MCF 10A (cell line): ENCODE results near the gene SP9. TPM values are rescaled to one million over a fixed set of nuclear protein-coding genes. Genes with fewer than 3 reads are reported as not detected.

Experiments
- BruUV-seq: library from RNA; stranded (reverse); fragments of 400-500 nt; replicated peaks from 2 replicates; lab custom pipeline; 2021; lab: Mats Ljungman, UMichigan
- CTCF ChIA-PET: fragments of 300-600 bp; sonication (Branson Sonifier 250); formaldehyde crosslinking; extraction: SDS; loops from one replicate; lab custom pipeline; 2021; ENCODE audit warnings: antibody characterized with exemption, inconsistent platforms; lab: Yijun Ruan, JAX
- POLR2A ChIA-PET: fragments of 300-600, 350-650 bp; sonication (Branson Sonifier 250); formaldehyde crosslinking; extraction: SDS; loops from one replicate; lab custom pipeline; 2020; ENCODE audit warnings: antibody characterized with exemption, inconsistent platforms; lab: Yijun Ruan, JAX
- DNase-seq: peaks from one replicate; pipeline ENCODE4 v3.0.0-alpha.2; 2018; ENCODE audit not compliant: unreplicated experiment
- H3K27ac Mint-ChIP-seq: one replicate; pipeline ENCODE4 v1.8.0; 2022; ENCODE audit warnings: mild to moderate bottlenecking, low read depth, mixed read lengths; ENCODE audit not compliant: unreplicated experiment
- H3K27me3 Mint-ChIP-seq: one replicate; pipeline ENCODE4 v1.8.0; 2022; ENCODE audit warnings: mixed read lengths; ENCODE audit not compliant: insufficient read depth, unreplicated experiment
- H3K36me3 Mint-ChIP-seq: one replicate; pipeline ENCODE4 v1.8.0; 2022; ENCODE audit warnings: mild to moderate bottlenecking, moderate library complexity, mixed read lengths; ENCODE audit not compliant: insufficient read depth, unreplicated experiment
- H3K4me1 Mint-ChIP-seq: one replicate; pipeline ENCODE4 v1.8.0; 2022; ENCODE audit warnings: mixed read lengths; ENCODE audit not compliant: insufficient read depth, unreplicated experiment
- H3K4me3 Mint-ChIP-seq: one replicate; pipeline ENCODE4 v1.8.0; 2022; ENCODE audit warnings: mild to moderate bottlenecking, moderate library complexity, mixed read lengths; ENCODE audit not compliant: unreplicated experiment
- H3K9me3 Mint-ChIP-seq: one replicate; pipeline ENCODE4 v1.8.0; 2022; ENCODE audit warnings: mixed read lengths; ENCODE audit not compliant: unreplicated experiment
- intact Hi-C: fragments of 100-400 bp; cut with micrococcal nuclease; formaldehyde crosslinking; loops from 2 replicates; pipeline ENCODE4 v1.14.1; 2022
- total RNA-seq: library from RNA; stranded (reverse); gene quantifications from 2 replicates; pipeline ENCODE4 v1.2.3, GENCODE V29; 2022
- TF ChIP-seq, protein P1 (sequence below): fragments of 200-600 bp; IDR thresholded peaks from one replicate; pipeline ENCODE4 v1.8.0; 2022; ENCODE audit warnings: antibody characterized with exemption, mild to moderate bottlenecking; ENCODE audit not compliant: unreplicated experiment

SP9 gene
- total RNA-seq, 1 experiment from 2014 or later = not detected

DNA sequence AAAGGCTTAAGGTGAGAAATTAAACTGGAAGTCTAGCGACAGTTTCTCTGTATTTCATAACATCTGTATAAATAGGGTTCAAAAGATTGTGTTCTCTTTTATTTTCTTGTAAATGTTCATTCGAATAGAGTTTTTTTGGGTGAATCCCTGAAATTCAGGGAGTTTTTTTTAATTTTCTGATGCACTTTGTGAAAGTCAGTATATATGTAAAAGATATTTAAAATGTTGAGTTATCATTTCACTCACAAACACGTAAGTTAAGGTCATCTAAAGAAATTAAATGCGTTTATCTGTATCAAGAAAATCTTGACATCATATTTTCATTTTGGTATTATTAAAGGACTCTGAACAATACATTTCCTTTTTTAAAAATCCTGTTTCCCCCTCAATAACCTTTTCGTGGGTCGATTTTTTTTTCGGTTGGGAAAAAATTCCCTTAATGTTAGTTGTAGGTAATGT lies 3.4 kb downstream of the SP9 start:
- TF ChIP-seq, protein P1, sequence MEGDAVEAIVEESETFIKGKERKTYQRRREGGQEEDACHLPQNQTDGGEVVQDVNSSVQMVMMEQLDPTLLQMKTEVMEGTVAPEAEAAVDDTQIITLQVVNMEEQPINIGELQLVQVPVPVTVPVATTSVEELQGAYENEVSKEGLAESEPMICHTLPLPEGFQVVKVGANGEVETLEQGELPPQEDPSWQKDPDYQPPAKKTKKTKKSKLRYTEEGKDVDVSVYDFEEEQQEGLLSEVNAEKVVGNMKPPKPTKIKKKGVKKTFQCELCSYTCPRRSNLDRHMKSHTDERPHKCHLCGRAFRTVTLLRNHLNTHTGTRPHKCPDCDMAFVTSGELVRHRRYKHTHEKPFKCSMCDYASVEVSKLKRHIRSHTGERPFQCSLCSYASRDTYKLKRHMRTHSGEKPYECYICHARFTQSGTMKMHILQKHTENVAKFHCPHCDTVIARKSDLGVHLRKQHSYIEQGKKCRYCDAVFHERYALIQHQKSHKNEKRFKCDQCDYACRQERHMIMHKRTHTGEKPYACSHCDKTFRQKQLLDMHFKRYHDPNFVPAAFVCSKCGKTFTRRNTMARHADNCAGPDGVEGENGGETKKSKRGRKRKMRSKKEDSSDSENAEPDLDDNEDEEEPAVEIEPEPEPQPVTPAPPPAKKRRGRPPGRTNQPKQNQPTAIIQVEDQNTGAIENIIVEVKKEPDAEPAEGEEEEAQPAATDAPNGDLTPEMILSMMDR = no peak
- no peaks in the 10 kb centered on the region for H3K27me3 Mint-ChIP-seq
- H3K27ac Mint-ChIP-seq = no peak overlapping the region
- intact Hi-C loops = no loop called here
- ChIA-PET POLR2A (interaction anchor here (0.6 to 1.1 kb wide), 2 partner anchors 103 to 157 kb away, joined by 3 read pairs; no protein-coding TSS in a partner anchor), CTCF (interaction anchor here (0.6 to 1.1 kb wide), 3 partner anchors 56 to 935 kb away, joined by 3 to 4 read pairs (median 3); no protein-coding TSS in a partner anchor)
- peak overlapping the region; percentile 73 for H3K4me3 Mint-ChIP-seq
- no peaks in the 10 kb centered on the region for H3K9me3 Mint-ChIP-seq
- H3K36me3 Mint-ChIP-seq = no peaks in the 10 kb centered on the region
- BruUV-seq = no TSS peak
- DNase-seq = no peak
- peaks cover 5% of the 10 kb centered on the region for H3K4me1 Mint-ChIP-seq

GRCh38 chr2:174338671-174339560 lies 4.2 kb downstream of the SP9 start:
- H3K4me3 Mint-ChIP-seq = no peak overlapping the region
- no peak overlapping the region for H3K27ac Mint-ChIP-seq
- no peak for DNase-seq
- H3K36me3 Mint-ChIP-seq = no peaks in the 10 kb centered on the region
- no TSS peak for BruUV-seq
- no peaks in the 10 kb centered on the region for H3K9me3 Mint-ChIP-seq
- ChIA-PET POLR2A (interaction anchor here (1.1 kb wide), 1 partner anchor 103 kb away, joined by 3 read pairs; no protein-coding TSS in a partner anchor), CTCF (interaction anchor here (0.6 kb wide), 1 partner anchor 327 kb away, joined by 3 read pairs; no protein-coding TSS in a partner anchor)
- intact Hi-C loops = no loop called here
- TF ChIP-seq, protein P1 = no peak
- peaks cover 5% of the 10 kb centered on the region for H3K4me1 Mint-ChIP-seq
- no peaks in the 10 kb centered on the region for H3K27me3 Mint-ChIP-seq

GRCh38 chr2:174339561-174340399 lies 5.0 kb downstream of the SP9 start:
- Mint-ChIP-seq H3K9me3 (no peaks in the 10 kb centered on the region), H3K4me3 (no peak overlapping the region), H3K36me3 (no peaks in the 10 kb centered on the region), H3K27me3 (no peaks in the 10 kb centered on the region), H3K27ac (no peak overlapping the region), H3K4me1 (peaks cover 6% of the 10 kb centered on the region)
- TF ChIP-seq, protein P1 = no peak
- DNase-seq = no peak
- POLR2A ChIA-PET = interaction anchor here (0.5 kb wide), 1 partner anchor 225 kb away, joined by 3 read pairs; no protein-coding TSS in a partner anchor
- BruUV-seq = no TSS peak
- CTCF ChIA-PET = interaction anchor here (0.6 to 2.0 kb wide), 7 partner anchors 8 to 328 kb away, joined by 3 to 8 read pairs (median 4); no protein-coding TSS in a partner anchor
- intact Hi-C loops = loop anchor here (2.0 to 10.0 kb wide), 4 partner anchors 265 to 937 kb away; partner anchors contain the start of gene SP3
